Vagina (tissue), 2 donors: Measurements from ENCODE around the gene HTR2B. TPM values are rescaled to one million over a fixed set of nuclear protein-coding genes. Genes with fewer than 3 reads are reported as not detected.

Source experiments
- DNase-seq, 2 donors: peaks; one replicate each; pipeline ENCODE4 v3.0.0-alpha.2; 2017; ENCODE audit errors: extremely low spot score in 2 of 2
- H3K27ac ChIP-seq: fragments of 200-600 bp; sonication (generic); one replicate; pipeline ENCODE4 v1.5.1; 2019
- H3K27me3 ChIP-seq: fragments of 200-600 bp; sonication (generic); one replicate; pipeline ENCODE4 v1.5.1; 2019
- H3K36me3 ChIP-seq, 2 donors: fragments of 200-600 bp; sonication (generic); one replicate each; pipeline ENCODE4 v1.5.1; 2017 to 2019
- H3K4me1 ChIP-seq: fragments of 200-600 bp; sonication (generic); one replicate; pipeline ENCODE4 v1.5.1; 2019
- H3K4me3 ChIP-seq, 2 donors: fragments of 200-600 bp; sonication (generic); 1 replicate in 1 of 2; 2 replicates in 1 of 2; pipeline ENCODE4 v1.5.1; 2016 to 2019
- H3K9me3 ChIP-seq: fragments of 200-600 bp; sonication (generic); one replicate; pipeline ENCODE4 v1.5.1; 2019
- POLR2A ChIP-seq, 2 donors: fragments of 450-650 bp; IDR thresholded peaks; one replicate each; pipeline ENCODE4 v1.6.1; 2017; ENCODE audit warnings: antibody characterized with exemption in 2 of 2, mild to moderate bottlenecking in 2 of 2, moderate library complexity in 2 of 2
- POLR2AphosphoS5 ChIP-seq, 2 donors: sonication (generic); formaldehyde crosslinking; IDR thresholded peaks; one replicate each; pipeline ENCODE4 v1.9.0; 2017; ENCODE audit warnings: antibody characterized with exemption in 2 of 2, mild to moderate bottlenecking in 2 of 2, low read depth in 1 of 2; ENCODE audit not compliant: insufficient read depth in 1 of 2
- intact Hi-C: fragments of 100-400 bp; cut with DNase I; formaldehyde crosslinking; loops from one replicate; pipeline ENCODE4 v1.15.1; 2023
- total RNA-seq: library from RNA; depleted of rRNA; stranded (reverse); fragments of >200 nt; gene quantifications from one replicate; pipeline ENCODE4 v1.2.3, GENCODE V29; 2016
- TF ChIP-seq, protein P1 (sequence below), 3 experiments: fragments of 450-650 bp in 2 of 3; fragments of 200-600 bp in 1 of 3; sonication (generic) in 1 of 3; IDR thresholded peaks; one replicate each; pipeline ENCODE4 v1.5.1; 2017 to 2019; ENCODE audit warnings: antibody characterized with exemption in 3 of 3, mild to moderate bottlenecking in 2 of 3, moderate library complexity in 2 of 3

The HTR2B gene
- total RNA-seq, 1 donor from 2014 or later, result 0.49 TPM

DNA sequence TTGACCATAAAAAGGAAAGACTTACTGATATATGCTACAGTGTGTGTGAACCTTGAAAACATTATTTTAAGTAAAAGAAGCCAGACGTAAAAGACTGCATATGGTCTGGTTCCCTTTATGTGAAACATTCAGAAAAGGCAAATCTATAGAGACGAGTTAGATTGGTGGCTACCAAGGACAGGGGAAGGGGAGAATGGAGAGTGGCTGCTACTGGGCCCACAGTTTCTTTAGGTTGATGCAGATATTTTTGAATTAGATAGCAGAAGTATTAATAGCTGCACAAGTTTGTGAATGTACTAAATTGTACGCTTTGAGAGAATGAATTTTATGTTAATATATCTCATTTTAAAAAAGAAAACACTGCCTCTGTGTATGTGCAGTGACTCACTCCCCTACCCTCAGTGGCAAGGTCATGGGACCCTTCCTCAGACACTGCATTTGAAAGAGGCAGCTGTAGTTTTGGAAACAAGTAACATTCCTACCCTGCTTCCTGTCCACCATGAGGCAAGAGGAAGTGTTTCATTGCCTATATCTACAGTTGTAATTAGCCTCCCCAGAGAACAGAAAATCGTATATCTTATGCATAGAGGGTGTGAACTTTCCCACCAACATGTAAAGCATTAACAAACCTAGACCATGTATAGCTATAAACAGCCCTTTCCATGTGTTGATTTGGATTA, 43.8 kb upstream of the HTR2B start:
- intact Hi-C loops, result no loop called here
- H3K36me3 ChIP-seq, result peaks cover 0 to 41% of the 10 kb centered on the region in 2 donors
- no peak for DNase-seq
- TF ChIP-seq POLR2A (IDR thresholded peaks at IDR 0.05), result no peak
- no peak for TF ChIP-seq POLR2AphosphoS5 (IDR thresholded peaks at IDR 0.05; ENCODE audit: insufficient read depth in 1 of 2, low read depth in 1 of 2)
- TF ChIP-seq, protein P1, sequence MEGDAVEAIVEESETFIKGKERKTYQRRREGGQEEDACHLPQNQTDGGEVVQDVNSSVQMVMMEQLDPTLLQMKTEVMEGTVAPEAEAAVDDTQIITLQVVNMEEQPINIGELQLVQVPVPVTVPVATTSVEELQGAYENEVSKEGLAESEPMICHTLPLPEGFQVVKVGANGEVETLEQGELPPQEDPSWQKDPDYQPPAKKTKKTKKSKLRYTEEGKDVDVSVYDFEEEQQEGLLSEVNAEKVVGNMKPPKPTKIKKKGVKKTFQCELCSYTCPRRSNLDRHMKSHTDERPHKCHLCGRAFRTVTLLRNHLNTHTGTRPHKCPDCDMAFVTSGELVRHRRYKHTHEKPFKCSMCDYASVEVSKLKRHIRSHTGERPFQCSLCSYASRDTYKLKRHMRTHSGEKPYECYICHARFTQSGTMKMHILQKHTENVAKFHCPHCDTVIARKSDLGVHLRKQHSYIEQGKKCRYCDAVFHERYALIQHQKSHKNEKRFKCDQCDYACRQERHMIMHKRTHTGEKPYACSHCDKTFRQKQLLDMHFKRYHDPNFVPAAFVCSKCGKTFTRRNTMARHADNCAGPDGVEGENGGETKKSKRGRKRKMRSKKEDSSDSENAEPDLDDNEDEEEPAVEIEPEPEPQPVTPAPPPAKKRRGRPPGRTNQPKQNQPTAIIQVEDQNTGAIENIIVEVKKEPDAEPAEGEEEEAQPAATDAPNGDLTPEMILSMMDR (IDR thresholded peaks at IDR 0.05), result no peak
- H3K4me1 ChIP-seq, result peaks cover 12% of the 10 kb centered on the region
- no peak overlapping the region for H3K4me3 ChIP-seq
- no peak overlapping the region for H3K27ac ChIP-seq
- H3K27me3 ChIP-seq, result no peaks in the 10 kb centered on the region
- no peaks in the 10 kb centered on the region for H3K9me3 ChIP-seq

DNA sequence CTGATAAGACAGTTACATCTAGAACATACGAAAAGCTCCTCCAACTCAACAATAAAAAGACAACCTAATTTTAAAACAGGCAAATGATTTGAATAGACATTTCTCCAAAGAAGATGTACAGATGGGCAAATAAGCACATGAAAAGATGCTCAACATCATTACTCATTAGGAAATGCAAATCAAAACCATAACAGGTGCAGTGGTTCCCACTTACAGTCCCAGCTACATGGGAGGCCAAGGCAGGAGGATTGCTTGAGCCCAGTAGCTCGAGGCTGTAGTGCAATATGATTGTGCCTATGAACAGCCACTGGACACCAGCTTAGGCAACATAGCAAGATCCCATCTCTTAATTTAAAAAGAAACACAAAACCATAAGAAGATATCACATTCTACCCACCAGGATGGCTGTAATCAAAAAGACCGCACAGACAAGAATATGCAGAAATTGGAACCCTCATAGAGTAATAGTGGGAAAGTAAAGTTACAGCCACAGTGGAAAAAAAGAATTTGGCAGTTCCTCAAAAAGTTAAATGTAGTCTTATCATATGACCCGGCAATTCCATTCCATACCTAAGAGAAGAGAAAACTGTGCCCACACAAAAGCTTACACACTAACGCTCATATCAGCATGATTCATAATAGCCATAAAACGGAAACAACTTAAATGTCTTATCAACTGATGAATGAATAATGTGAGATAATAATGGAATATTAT, 43.1 kb upstream of the HTR2B start:
- TF ChIP-seq POLR2AphosphoS5 (IDR thresholded peaks at IDR 0.05; ENCODE audit: insufficient read depth in 1 of 2, low read depth in 1 of 2), result no peak
- TF ChIP-seq, protein P1 (IDR thresholded peaks at IDR 0.05), result no peak
- TF ChIP-seq POLR2A (IDR thresholded peaks at IDR 0.05), result no peak
- peaks cover 0 to 38% of the 10 kb centered on the region in 2 donors for H3K36me3 ChIP-seq
- DNase-seq, result no peak
- no peaks in the 10 kb centered on the region for H3K9me3 ChIP-seq
- no peak overlapping the region for H3K27ac ChIP-seq
- H3K4me3 ChIP-seq, result no peak overlapping the region
- H3K4me1 ChIP-seq, result peaks cover 12% of the 10 kb centered on the region
- no peaks in the 10 kb centered on the region for H3K27me3 ChIP-seq
- intact Hi-C loops, result no loop called here

DNA sequence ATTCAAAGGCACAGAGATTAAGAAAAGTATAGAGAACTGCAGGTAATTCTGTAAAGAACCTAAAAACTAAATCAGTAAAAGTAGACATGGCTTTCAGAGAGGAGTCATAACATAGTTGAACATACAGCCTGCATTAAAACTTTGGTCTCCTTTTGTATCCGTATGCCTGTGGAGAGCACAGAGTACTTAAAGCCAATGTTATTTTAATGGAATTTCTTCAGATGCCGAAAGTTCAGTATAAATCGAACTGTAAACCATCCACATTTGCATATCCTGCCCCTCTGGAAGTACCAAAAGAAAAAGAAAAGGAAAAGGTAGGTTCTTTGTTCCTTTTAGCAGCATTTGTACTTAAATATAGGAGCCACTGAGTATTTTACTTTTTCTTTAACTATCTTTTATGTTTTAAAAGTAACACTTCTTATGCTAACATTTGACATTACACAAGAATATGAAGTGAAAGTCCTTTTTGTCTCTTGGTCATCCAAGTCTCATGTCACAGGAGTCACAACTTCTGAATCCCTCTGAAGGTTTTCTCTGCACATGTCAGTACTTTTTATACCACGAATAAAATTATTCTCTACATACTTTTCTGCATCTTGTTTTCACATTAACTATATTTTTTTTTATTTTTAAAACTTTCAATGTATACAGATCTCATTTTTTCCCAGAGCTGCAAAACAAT, 38.7 kb upstream of the HTR2B start:
- TF ChIP-seq POLR2A (IDR thresholded peaks at IDR 0.05) (no peak), POLR2AphosphoS5 (IDR thresholded peaks at IDR 0.05; ENCODE audit: insufficient read depth in 1 of 2, low read depth in 1 of 2) (no peak)
- TF ChIP-seq, protein P1 (IDR thresholded peaks at IDR 0.05), result no peak
- Histone ChIP-seq H3K27ac (peak overlapping the region; percentile 79), H3K27me3 (no peaks in the 10 kb centered on the region), H3K4me1 (peaks cover 29% of the 10 kb centered on the region), H3K4me3 (no peak overlapping the region), H3K9me3 (no peaks in the 10 kb centered on the region), H3K36me3 (peaks cover 0 to 25% of the 10 kb centered on the region in 2 donors)
- intact Hi-C loops, result no loop called here
- DNase-seq, result no peak

DNA sequence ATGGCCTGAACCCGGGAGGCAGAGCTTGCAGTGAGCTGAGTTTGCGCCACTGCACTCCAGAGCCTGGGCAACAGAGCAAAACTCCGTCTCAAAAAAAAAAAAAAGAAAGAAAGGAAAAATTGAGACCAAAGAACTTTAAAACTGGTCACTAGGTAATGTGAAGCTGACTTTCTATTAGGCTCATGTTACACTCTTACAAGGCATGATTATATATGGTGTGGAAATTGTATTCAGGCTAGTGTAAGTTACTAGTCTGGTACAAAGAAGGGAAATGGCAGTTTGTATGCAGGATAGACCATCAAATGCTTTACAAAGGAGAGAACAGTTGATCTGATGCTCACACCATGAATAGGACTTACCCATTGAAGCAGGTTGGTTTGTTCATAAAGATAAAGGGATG, 38.2 kb upstream of the HTR2B start:
- no peak for TF ChIP-seq POLR2AphosphoS5 (IDR thresholded peaks at IDR 0.05; ENCODE audit: insufficient read depth in 1 of 2, low read depth in 1 of 2)
- TF ChIP-seq, protein P1 (IDR thresholded peaks at IDR 0.05), result no peak
- no peak for TF ChIP-seq POLR2A (IDR thresholded peaks at IDR 0.05)
- no peak overlapping the region for H3K4me3 ChIP-seq

More for the DNA sequence above, 38.2 kb upstream of the HTR2B start:
- Histone ChIP-seq H3K4me1 (peaks cover 29% of the 10 kb centered on the region), H3K36me3 (peaks cover 0 to 25% of the 10 kb centered on the region in 2 donors), H3K27me3 (no peaks in the 10 kb centered on the region), H3K27ac (peak overlapping the region; percentile 79), H3K9me3 (no peaks in the 10 kb centered on the region)
- intact Hi-C loops, result no loop called here
- no peak for DNase-seq
